NCI-H2107 treated with DMSO at 0.1 percent for 48 hours (cell line): ENCODE measurements around the gene PDE1C.

Experiments used
- DNase-seq: peaks from one replicate; lab custom pipeline; 2025; ENCODE audit not compliant: unreplicated experiment; lab: John Stamatoyannopoulos, UW

The PDE1C gene

DNA sequence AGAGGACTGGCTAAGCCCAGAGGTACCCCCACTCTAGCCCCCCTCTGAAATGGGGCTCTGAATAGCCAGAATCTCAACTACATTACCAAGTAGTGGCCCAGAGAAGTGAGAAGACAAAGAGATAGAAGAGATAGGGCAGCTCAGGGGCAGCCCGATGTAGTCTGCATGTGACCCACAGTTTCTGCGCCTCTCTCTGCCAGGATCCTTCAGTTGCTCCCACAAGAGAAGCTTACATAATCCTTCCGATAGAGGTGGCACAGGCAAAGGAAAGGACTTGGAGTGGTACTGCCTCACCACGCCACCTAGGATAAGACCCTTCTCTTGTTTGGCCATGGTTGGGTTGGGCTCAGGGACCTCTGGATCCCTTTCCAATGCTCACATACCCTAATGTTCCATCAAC is 5.4 kb upstream of the PDE1C start:
- DNase-seq, result no peak

DNA sequence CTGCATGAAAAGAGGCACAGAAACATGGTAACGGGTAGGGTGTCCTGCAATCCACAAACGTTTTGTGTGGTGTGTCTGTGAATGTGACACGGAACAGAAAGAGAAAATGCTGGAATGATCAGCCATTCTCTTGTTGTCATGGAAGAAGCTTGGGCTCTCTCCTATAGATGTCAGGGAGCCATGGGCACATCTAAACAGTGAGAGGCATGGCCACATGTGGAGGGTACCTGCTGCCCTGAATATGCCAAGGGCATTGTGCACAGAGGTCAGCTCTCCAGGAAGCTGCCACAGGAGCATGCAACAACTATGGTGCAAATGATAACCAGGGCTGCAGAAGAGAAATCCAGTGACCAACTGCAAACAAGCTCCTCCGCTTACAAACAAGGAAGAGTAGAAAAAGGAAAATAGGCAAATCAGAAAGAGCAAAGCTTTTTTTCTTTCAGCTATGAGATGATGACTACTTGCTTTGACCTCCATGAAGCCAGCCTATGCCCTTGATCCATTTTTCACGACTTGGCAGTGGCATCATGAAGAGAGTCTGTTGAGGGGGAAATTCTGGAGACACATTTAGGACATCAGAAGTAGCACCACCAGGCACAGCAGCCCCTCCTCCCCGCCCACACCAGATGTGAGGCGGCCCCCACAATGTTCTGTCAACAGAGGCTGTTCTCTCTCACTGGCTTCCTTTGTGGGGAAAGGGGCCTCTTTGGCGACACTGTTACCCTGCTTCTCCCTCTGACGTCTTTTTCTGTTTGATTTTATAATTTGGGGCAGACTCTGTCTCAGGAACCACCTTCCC is 4.8 kb upstream of the PDE1C start:
- DNase-seq, result no peak

DNA sequence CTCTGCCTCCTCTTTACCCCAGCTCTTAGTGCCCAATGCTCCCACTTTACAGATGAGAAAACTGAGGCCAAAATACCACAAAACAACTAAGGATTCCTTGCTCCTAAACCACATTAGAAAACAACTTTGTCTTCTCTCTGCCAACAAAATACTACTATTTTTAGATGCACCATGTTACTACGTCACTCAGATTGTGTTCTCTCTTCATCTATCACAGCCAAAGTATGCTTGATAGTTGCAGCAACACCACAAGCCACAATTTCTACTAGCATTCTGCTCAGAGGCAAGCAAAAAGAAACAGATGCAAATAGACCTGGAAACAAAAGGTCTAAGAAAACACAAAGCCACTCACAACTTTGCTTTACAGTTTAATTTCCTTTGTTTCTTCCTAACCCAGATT is 3.3 kb upstream of the PDE1C start:
- DNase-seq, result no peak

DNA sequence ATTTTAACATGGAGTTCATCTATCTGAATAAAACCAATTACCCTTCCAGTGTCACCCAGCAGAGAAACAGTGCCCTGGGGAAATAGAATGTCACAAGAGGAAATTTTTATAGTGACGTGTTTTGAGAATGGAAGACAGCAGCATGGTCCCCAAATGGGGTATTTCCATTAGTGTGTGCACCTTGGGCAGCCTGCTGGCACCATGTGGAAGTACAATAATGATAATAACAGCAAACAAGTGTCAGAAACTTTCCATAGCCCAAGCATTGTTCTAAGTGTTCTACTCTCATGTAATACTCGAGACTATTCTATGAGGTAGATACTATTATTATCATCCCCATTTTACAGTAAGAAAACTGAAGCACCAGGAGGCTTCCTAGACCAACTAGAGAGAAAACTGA is 2.2 kb upstream of the PDE1C start:
- no peak for DNase-seq

DNA sequence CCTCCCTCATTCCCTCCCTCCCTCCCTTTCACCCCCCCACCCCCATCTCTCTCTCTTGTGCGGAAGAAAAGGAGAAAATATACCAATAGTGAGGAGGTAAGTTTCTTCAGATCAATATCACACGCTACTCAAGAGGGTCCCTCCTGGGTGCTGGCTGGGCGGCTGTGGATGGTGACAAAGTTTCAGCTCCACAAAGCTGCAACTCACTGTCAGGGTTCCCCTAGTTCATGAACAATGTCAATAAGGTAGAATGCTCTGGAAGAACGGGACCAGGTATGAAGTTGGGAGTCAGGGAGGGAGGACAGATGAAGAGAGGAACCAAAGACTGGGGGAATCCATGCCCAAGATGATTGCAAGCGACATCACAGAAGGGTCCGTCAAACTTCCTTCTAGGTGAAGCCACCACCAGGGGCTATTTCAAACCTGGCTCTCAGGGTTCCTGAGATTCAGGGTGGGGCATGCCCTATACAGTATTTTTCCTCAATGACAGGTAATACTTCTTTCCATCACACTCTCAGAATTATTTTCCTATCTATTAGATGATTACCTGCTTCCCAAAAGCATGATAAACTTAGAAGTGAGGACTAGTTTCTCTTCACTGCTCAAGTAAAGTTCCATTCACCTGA is 1.4 kb upstream of the PDE1C start:
- no peak for DNase-seq

DNA sequence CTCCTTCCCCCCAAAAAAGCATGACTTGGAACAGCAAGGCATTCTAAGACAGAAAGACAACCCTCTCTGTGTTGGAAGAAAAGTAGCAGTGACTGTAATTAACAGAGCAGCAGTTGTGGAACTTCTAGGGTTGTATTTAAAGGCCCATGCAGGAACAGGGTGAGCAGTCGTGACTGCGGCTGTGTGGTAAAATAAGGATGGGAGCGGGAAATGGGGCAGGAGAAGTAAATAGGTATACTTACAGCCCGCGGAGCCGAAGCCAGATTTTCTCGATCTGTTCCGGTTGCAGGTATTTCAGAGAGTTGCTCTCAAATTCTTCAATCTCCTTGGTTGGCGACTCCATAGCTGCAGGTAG is 179 bp downstream of the PDE1C start:
- DNase-seq, result no peak

DNA sequence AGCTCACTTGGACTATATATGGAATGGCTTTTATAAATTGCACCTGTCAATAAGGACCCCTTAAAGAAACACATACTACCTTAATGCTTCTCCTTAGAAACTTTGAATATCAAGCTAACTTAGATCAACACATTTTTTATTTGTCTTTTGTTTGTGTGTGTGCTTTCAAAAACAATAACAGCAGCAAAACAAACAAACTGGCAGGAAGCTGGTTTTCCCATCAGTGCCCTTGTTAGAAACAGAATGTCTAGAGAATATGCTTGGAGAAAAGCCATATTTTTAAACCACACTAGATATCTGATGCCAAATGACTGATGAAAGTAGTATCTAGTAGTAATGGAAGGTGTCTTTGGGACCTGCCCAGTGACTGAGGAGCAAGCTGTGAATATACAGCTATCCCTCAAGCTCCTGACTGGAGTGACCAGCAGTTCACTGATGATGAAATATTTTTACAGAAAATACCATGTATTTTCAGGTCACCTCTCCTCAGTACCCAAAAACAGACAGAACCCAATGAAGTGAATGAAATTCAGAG is 1.0 kb downstream of the PDE1C start:
- DNase-seq, result no peak

DNA sequence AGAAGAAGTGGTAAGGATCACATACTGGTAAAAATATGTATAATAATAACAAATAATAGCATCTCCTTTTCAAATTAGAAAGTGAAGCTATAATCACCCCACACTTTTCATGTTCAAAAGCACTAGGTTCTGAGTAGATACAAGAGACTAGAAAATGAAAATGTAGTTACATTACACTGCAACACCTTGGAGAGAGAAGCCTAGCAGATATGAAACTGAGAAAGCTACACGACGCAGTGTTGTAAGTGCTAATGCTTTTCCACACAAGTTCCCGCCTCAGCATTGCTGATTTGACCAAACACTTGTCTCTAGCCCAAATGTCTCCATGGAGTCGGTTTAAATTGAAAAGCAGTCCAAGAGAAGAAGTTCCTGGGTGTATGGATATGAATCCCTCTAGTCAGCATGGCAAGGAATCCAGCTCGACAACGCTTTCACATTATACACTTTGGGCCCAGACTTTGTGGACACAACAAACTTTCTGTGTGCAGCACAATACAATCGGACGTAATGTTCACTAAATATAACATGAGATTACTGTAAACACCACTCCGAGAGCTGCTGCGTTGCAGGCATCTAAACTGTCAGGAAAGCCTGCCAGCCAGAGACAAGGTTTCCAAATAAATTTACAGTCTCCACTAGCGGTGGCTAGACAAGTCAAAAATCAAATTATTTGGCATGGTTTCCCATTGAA is 1.7 kb downstream of the PDE1C start:
- DNase-seq, result no peak

DNA sequence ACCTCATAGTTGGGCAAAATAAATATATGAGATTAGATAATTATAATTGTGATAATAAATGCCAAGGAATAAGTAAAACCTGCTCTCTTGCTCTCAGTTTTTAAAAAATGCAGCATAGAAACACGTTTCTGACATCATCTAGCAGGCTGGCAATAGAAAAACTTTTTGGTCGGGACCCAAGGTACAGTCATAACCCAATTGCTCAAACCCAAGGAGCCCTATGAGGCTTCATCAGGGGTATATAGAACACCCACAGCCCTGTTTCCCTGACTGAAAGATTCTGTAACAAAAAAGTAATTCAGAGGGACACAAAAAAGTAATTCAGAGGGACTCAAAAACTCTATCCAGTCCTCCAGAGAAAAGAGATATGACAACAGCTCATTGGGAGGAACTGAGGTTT is 3.8 kb downstream of the PDE1C start:
- no peak for DNase-seq

DNA sequence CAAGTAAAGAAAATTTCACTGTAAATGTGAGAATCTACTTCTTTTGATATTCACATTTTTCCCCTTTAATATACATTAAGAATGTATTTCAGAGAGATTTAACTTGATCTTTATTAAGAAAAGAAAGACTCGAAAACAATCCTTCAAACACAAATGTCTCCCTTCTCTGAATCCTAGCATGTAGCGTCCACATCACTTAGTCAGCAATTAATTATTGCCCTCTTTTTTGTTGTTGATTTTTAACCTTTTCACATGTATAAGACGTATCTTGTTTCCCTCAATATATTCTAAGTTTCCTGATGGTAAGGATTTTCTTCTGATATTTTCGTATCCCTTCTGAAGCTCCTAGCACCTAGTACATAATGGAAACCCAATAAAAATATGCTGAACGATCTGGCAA is 6.6 kb downstream of the PDE1C start:
- no peak for DNase-seq

DNA sequence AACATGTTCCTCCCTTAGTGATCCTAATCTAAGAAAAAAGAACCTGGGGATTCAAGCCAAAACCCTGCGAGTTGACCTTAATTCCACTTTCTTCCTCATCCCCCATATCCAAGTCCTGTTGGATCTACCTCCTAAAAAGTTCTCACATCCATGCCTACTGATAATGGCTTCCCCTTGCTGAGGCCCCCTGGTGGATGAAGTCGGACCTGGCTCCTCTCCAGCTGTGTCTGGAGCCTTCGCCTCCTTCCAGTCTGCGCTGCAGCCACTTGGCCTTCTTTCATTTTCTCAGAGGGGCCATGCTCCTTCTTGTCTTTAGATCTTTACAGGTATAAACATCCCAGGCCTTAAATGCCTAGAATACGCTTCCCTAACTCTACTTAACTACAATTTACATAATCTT is 8.1 kb downstream of the PDE1C start:
- no peak for DNase-seq

DNA sequence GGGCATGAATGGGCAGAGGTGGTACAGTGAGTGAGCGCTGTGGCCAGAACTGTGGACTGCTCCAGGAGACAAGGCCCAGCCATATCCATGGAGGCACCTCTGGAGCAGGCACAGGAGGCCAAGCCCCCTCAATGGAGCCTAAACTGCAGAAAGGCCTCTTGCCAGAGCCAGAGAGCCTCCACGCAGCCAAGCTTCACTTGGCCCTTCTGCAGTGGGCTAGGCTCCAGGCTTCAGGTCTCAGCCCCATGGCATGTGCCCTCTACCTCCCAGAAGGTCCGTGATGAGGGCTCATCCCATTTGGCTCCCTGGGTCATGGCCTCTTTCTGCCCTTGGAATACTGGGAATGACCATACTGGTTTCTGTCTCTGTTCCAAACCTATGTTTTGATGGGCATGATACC is 8.9 kb downstream of the PDE1C start:
- no peak for DNase-seq

DNA sequence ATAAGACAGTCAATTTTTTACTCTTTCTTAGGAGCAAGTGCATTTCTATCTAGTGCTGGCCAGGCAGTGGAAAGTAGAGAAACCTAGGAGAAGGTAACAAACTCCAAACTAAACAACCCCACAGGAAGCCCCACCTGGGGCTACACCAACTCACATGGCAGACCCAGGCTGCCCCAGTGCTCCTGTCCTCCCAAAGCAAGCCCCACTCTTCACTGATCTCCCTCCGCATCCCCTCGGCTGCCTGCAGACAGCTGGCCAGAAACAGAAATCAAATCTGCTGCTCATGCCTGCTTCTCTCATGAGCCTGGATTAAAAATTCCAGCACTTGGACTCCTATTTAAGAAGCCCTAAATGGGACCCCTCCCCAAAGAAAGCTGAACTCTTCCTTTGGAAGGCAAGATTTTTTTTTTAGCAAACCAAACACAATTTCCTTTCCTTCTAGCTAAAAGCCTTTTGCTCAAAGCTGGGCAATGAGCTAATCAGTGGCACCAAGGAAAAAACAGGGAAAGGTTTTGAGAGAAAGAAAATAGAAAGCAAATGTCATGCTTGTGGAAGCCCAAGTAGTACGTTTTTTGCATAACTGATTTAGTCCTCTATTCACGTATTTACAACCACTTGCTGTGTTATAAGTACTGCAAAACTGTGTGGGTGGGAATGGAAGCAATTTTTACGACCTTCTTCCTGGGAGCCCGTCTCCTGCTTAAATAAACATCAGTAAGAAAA is 10.8 kb downstream of the PDE1C start:
- no peak for DNase-seq

DNA sequence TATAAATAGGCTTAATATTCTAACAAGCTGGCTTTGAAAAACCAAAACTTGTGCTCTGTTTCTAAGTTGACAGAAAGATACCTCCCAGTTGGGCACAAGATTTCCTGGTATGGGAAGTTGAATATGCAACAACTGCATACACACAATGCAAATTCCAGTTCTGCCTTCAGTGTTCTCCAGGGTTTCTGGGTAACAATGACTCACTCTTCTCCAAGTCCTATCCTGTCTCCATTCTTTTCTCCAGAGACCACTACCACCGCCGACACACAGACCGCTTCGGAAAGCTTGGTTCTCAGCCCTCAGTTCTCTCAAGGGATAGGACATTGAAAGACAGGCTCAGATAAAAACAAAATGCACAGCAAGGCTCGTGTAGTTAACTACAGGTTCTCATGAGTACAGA is 12.2 kb downstream of the PDE1C start:
- no peak for DNase-seq

DNA sequence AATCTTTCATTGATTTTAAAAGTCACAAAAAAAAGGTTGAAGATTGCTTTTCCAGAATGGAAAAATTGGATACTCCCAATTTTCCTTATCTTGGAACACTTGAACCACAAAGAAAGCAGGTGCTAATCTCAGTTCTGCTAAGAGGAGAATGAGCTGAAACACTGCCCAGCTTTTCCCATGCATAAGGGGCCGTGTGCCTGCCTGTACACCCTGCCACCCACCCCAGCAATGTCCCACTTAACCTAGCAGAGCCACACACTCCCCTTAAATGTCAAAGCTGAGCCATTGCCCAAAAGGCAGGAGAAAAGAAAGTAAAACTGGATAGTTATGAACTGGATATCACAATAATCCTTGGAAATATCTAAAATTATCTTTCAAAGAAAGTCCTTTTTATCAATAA is 13.4 kb downstream of the PDE1C start:
- no peak for DNase-seq

DNA sequence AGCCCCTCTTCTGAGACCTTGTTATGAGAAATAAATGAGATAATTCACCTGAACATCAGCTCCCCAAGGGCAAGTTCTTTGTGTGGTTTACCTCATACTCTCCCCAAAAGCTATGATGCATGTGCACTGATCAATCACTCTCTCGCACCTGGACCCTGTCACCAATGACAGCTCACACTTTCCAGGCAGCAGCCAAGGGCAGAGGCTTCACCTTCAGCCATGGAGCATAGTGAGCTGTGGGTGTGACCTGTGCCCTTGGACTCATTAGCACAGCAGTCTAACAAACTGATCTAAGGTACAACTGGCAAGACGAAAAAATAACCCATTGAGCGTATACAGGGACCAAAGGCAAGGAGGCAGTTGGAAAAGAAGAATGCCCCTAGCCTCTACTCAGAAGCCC is 17.0 kb downstream of the PDE1C start:
- DNase-seq, result no peak

DNA sequence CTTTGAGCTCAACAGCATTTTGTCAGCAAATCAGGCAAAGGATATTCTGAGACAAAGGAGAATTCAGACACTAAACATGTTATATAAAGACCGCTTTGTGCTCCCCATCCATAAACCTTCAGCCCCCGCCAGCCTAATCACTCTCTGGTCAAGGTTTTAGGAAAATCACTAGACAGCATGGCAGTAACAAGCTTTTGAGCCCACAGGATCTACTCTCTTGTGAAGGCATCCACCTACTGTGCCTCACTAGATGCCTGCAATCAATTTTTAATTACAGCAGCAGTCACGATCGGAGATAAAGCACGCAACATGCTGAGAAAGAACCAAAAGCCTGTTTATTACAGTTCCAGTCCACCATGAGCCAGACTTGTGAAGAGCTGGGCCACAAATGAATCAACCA is 19.1 kb downstream of the PDE1C start:
- DNase-seq, result no peak

DNA sequence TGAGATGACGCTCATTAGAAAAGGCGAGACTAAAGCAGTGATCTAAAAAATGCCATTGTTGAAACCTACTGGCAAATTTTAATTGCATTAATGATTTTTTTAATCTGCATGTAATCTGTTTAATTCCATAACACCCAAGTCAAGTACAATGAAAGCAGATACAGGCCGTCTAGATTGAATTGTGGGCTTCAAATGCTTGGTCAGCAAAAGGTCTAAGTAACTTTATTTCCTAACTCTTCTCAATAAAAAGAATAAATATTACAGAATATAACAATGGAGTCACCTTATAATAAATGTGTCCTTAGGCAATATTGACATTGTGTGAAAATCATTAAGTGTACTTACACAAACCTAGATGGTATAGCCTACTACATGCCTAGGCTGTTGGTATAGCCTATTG is 20.6 kb downstream of the PDE1C start:
- no peak for DNase-seq

DNA sequence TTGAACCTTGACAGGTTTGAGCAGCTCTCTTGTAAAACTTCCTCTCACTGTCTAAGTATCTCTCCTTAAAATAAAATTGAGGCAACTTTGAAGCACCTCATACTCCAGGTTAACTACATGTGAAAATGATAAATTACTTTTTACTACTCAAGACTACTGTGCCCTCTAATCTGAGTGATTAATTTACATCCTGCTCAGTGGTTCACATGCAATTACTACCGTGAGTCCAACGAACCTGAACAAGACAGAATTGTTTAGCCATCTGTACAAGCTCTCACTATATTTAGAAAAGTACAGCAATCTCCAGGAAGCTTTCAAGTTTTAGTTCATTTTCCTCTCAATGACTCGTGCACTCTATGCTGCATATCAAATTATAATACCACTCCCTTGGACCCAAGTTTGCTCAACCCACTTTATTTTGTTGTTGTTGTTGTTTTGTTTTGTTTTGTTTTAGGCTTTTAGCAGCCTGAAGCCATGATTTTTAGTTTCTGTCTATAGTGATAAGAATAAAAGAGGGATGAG is 21.2 kb downstream of the PDE1C start:
- no peak for DNase-seq

DNA sequence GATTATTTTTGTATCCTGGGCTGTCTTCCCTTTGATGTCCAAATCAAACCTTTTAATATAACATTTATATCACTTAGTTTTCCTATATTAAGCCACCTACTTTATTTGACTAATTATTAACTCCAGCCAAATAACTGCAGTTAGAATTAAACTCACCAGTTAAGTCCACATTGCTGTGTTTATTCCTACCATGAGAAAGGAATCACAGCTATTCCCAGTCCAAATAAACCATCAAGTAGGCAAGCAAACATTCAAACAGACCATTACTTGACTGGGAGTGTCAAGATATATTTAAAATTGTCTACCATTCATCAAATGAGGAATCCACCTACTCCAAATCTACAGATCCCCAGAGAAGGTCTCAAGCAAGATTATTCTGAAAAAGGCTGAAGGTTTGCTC is 22.4 kb downstream of the PDE1C start:
- no peak for DNase-seq

DNA sequence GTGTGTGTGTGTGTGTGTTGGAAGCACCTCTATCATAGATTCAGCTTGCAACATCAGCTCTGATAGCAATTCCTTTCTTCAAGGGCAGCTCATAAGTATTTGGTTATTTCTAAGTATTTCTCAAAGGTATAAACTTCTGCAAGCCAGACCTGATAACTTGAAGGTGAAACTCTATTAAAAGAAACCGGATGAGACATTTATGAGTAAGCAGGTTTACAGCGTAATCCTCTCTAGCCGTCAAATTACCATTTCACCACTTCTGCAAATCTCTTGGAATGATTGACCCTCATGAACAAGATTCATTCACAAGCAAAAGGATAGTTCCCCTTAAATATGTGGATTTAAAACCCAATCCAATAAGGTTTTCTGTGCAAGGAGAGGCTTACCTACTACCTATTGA is 23.1 kb downstream of the PDE1C start:
- no peak for DNase-seq
